Measurements from ENCODE around the gene ESR2.

Gene ESR2

DNA sequence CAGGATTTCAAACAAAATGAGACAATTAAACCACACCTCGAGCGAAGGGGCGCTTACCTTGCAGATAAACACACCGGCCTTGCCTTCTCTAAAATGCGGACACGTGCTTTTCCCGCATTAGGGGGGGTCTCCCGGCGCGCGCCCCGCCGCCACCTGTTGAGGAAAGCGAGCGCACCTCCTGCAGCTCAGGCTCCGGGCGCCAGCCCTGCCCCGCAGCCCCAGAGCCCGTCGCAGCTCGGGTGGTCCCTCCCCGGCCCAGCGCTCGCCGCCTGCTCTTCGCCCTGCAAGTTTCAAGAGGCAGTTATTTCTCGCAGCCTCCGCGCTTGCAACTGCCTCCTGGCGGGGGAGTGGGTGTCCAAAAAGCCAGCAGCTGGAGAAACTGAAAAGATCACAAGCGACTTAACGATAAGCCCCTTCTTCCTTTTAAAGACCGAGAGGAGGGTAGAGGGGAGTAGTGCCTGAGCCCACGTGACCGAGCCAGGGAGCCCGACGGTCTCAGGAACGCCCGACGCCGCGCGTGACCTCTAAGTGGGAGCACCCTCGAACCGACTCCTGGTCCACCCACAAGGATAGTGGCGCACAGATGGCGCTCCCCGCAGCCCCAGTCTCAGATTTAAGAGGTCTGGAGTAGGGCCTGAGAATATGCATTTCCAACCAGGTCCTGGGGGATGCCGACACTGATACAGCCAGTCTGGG, at the start of gene ESR2:
Gene ESR2 (minus strand): TSS at position 396 of the 696 bp plus-strand sequence. CDS start 11,386 bp downstream, outside the sequence.
- in situ Hi-C loops (cut with HindIII; ENCODE audit: low pct_ligation_motif_present, low sequenced_read_pairs), result no loop called here
- H3K27ac ChIP-seq, result no peak within 1 kb of the TSS
- TF ChIP-seq, protein P1, sequence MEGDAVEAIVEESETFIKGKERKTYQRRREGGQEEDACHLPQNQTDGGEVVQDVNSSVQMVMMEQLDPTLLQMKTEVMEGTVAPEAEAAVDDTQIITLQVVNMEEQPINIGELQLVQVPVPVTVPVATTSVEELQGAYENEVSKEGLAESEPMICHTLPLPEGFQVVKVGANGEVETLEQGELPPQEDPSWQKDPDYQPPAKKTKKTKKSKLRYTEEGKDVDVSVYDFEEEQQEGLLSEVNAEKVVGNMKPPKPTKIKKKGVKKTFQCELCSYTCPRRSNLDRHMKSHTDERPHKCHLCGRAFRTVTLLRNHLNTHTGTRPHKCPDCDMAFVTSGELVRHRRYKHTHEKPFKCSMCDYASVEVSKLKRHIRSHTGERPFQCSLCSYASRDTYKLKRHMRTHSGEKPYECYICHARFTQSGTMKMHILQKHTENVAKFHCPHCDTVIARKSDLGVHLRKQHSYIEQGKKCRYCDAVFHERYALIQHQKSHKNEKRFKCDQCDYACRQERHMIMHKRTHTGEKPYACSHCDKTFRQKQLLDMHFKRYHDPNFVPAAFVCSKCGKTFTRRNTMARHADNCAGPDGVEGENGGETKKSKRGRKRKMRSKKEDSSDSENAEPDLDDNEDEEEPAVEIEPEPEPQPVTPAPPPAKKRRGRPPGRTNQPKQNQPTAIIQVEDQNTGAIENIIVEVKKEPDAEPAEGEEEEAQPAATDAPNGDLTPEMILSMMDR (IDR thresholded peaks at IDR 0.05; ENCODE audit: low read depth, low read length, missing control alignments), result peak; percentile 66
- peak within 1 kb of the TSS; percentile 51 for H3K4me3 ChIP-seq (ENCODE audit: low read depth, low read length)
- no peaks in the 10 kb centered on the region for H3K27me3 ChIP-seq (replicated peaks)
- no peaks in the 10 kb centered on the region for H3K36me3 ChIP-seq (replicated peaks)
- DNase-seq, result peak; percentile 22

DNA sequence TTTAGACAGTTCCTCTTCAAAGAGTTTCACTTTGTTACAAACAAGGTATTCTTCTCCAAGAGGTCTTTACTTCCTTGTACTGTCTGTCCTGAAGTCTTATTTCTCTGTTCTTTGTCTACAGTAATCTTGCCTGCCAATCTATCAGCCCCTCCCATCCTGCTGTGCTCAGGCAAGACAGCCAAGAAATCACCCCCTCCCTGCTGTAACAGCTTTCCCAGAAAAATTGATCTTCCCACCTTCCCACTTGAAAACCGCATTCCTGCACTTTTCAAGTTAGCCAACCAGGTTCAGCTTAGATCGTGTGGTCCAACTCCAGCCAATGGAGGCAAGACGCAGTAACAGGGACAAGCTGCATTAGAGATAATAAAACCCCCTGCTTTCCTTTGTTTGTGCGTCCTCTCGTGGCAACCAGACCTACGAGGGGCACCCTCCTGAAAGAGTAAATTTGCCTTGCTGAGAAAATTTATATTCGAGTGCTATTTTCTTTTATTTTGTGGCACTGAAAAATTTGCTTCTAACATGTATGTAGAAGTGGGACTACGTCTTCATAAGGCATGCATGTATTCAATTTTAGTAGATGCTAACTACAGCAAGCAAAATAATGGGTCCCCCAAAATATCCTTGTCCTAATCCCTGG, 46.5 kb upstream of the ESR2 start:
- TF ChIP-seq, protein P1 (IDR thresholded peaks at IDR 0.05; ENCODE audit: low read depth, low read length, missing control alignments), result no peak
- DNase-seq, result no peak
- Histone ChIP-seq H3K4me3 (ENCODE audit: low read depth, low read length) (no peak overlapping the region), H3K27me3 (replicated peaks) (no peaks in the 10 kb centered on the region), H3K36me3 (replicated peaks) (no peaks in the 10 kb centered on the region), H3K27ac (no peak overlapping the region)
- in situ Hi-C loops (cut with HindIII; ENCODE audit: low pct_ligation_motif_present, low sequenced_read_pairs), result no loop called here

DNA sequence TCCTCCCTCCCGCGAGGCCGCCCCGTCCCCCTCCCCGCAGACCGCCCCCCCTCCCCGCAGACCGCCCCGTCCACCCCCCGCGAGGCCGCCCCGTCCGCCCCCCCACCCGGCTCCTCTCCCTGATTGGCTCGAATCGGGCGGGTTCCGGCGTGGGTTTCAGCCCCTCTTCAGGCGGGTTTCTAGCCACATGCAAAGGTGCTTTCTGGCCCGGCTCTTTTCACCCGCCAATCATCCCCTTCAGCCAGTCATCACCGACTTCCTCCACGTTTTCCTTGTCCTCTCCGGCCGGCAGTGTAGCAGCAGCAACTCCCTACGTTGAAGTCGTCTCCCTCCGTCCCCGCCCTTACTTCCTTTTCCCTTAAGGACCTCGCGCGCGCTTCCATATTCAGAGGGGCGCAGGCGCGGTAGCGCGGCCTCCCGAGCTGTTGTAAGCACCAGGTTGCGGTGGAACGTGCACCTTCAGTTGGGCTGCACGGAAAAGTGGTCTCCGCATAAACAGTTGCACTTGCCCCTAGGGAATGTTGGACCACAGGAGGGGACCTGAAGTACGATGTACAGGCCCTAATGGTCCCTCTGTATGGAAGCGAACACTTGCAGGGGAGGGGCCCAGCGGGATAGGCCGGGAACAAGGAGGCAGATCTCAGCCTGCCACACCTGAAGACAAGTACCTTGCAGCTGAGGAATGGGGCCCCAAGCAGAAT, 44.6 kb upstream of the ESR2 start:
- no peaks in the 10 kb centered on the region for H3K36me3 ChIP-seq (replicated peaks)
- TF ChIP-seq, protein P1 (IDR thresholded peaks at IDR 0.05; ENCODE audit: low read depth, low read length, missing control alignments), result no peak
- no peaks in the 10 kb centered on the region for H3K27me3 ChIP-seq (replicated peaks)
- in situ Hi-C loops (cut with HindIII; ENCODE audit: low pct_ligation_motif_present, low sequenced_read_pairs), result no loop called here
- peak; percentile 99 for DNase-seq
- H3K27ac ChIP-seq, result no peak overlapping the region
- peak overlapping the region; percentile 82 for H3K4me3 ChIP-seq (ENCODE audit: low read depth, low read length)

- H3K4me3 ChIP-seq (ENCODE audit: low read depth, low read length), result peak overlapping the region; percentile 82
- in situ Hi-C loops (cut with HindIII; ENCODE audit: low pct_ligation_motif_present, low sequenced_read_pairs), result no loop called here
- peak overlapping the region; percentile 37 for H3K27ac ChIP-seq
- DNase-seq, result peak; percentile 42
- TF ChIP-seq, protein P1 (IDR thresholded peaks at IDR 0.05; ENCODE audit: low read depth, low read length, missing control alignments), result peak; percentile 43
- no peaks in the 10 kb centered on the region for H3K27me3 ChIP-seq (replicated peaks)
- H3K36me3 ChIP-seq (replicated peaks), result no peaks in the 10 kb centered on the region
Measured at GRCh38 chr14:64337888-64338615, 43.9 kb upstream of the ESR2 start.

GRCh38 chr14:64329149-64329548, 35.0 kb upstream of the ESR2 start:
- Histone ChIP-seq H3K4me3 (ENCODE audit: low read depth, low read length) (no peak overlapping the region), H3K27me3 (replicated peaks) (no peaks in the 10 kb centered on the region), H3K36me3 (replicated peaks) (no peaks in the 10 kb centered on the region), H3K27ac (no peak overlapping the region)
- TF ChIP-seq, protein P1 (IDR thresholded peaks at IDR 0.05; ENCODE audit: low read depth, low read length, missing control alignments), result no peak
- in situ Hi-C loops (cut with HindIII; ENCODE audit: low pct_ligation_motif_present, low sequenced_read_pairs), result no loop called here
- no peak for DNase-seq

All from brain microvascular endothelial cell (primary cell).